GM12875 (cell line): ENCODE results near the gene VIPR1.
"Not testable (repeated sequence)": the region's sequence is repeated elsewhere in the genome, so short reads cannot be mapped to it uniquely, and the experiment has no call there.

Experiments used
- H3K4me3 ChIP-seq: one replicate; pipeline ENCODE4 v1.5.1; 2011; ENCODE audit warnings: low read depth, low read length, control low read depth
- TF ChIP-seq, protein P1 (sequence below): IDR thresholded peaks from 2 replicates; pipeline ENCODE4 v1.5.1; 2011; ENCODE audit warnings: low read depth, mild to moderate bottlenecking, control low read depth, inconsistent platforms, low read length, moderate library complexity, borderline replicate concordance; ENCODE audit not compliant: insufficient read depth

VIPR1 gene

DNA sequence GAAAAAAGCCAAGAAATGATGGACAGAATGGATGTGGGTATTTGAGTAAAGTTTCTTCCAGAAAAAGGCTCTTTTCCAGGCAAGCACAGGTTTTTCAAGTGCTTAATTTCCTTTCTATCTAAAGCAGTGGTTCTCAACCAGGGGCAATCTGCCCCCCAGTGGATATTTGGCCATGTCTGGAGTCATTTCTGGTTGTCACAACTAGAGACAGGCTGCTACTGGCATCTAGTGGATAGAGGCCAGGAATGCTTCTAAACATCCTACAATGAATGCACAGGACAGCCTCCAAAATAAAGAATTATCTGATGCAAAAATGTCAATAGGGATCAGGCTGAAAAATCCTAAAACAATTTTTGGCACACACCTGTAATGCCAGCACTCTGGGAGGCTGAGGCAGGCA is 55.4 kb downstream of the VIPR1 start:
- TF ChIP-seq, protein P1, sequence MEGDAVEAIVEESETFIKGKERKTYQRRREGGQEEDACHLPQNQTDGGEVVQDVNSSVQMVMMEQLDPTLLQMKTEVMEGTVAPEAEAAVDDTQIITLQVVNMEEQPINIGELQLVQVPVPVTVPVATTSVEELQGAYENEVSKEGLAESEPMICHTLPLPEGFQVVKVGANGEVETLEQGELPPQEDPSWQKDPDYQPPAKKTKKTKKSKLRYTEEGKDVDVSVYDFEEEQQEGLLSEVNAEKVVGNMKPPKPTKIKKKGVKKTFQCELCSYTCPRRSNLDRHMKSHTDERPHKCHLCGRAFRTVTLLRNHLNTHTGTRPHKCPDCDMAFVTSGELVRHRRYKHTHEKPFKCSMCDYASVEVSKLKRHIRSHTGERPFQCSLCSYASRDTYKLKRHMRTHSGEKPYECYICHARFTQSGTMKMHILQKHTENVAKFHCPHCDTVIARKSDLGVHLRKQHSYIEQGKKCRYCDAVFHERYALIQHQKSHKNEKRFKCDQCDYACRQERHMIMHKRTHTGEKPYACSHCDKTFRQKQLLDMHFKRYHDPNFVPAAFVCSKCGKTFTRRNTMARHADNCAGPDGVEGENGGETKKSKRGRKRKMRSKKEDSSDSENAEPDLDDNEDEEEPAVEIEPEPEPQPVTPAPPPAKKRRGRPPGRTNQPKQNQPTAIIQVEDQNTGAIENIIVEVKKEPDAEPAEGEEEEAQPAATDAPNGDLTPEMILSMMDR, result no peak

DNA sequence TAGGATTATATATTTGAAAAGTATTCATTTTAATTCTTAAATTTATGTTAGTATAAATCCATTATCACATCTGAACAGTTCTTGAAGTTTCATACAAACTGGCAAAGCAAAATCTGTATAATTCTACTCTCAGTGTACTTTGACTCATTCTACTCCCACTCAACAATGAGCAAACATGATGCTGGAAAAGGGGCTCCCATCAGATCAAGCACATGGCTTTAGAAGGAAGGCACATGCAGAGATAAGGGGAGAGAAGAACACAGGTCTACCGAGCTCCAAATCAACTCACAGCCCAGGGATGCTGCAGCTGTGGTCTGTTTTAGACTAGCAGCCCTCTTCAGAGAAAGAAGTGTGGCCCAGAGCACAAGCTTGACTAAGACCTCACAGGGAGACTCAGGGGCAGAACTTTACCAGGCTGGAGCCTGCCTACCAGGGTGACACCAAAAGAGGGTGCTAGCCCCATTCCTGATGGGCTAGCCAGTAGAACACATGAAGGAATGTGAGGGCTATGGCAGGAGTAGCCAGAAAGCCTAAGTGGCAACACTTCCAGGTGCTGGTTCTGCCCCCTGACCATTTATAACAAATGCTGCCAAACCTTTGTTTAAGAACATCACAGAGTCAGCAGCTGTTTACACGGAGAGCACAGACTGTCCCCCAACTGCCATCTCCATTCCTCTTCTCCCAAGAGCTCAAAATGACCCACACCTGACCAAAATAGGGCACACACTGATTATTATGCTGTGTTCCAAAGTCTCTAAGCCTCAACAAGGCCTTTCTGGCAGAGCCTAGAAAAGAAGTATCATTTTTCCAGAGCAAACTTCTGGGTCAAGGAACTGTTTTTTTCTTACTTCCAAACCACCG is 59.8 kb downstream of the VIPR1 start:
- TF ChIP-seq, protein P1, result no peak

More for the DNA sequence above, 55.4 kb downstream of the VIPR1 start:
- no peak overlapping the region for H3K4me3 ChIP-seq

DNA sequence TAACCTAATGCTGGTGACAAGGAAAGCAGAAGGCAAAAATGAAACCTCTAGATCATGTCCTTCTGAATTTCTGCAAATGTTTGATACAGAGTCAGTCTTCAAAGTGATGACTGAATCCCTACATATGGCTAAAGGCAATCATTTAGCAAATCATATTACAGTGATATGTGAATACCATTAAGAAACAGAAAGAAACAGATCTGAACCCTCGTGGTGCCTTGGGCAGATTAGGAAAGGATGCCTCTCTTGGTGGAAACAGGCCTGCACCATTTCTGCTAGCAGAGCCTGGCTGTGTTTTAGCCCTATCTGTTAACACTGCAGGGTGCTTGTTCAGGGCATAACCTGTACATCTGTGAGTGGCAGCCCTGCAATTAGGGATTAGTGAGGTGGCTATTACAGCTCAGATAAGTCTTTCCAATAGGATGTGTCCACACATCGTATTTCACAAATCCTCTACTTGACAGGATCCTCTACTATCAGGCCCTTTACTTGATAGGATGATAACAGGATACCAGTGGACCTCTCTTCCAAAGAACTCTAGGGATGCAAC is 67.2 kb downstream of the VIPR1 start:
- TF ChIP-seq, protein P1, result no peak
- H3K4me3 ChIP-seq, result no peak overlapping the region

More for the DNA sequence above, 59.8 kb downstream of the VIPR1 start:
- H3K4me3 ChIP-seq, result no peak overlapping the region

DNA sequence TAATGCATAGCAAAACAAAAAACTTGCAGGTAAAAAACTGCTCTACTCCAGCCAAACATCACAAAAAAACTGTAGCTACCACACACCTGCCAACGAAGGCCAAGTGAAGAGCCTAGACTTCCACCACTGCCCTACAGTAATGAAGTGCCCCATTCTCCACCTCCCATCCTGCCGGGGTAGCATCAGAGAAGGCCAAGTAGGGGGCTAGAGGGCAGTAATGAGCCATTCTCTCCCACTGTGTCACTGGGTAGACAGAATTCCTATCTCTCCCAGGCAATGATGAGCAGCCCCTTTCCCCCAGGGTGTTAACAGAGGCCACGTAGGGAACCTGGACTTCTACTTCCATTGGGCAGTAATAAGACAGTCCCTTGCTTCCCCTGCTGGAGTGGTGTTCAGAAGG is 69.8 kb downstream of the VIPR1 start:
- TF ChIP-seq, protein P1, result peak; percentile 67
- no peak overlapping the region for H3K4me3 ChIP-seq

DNA sequence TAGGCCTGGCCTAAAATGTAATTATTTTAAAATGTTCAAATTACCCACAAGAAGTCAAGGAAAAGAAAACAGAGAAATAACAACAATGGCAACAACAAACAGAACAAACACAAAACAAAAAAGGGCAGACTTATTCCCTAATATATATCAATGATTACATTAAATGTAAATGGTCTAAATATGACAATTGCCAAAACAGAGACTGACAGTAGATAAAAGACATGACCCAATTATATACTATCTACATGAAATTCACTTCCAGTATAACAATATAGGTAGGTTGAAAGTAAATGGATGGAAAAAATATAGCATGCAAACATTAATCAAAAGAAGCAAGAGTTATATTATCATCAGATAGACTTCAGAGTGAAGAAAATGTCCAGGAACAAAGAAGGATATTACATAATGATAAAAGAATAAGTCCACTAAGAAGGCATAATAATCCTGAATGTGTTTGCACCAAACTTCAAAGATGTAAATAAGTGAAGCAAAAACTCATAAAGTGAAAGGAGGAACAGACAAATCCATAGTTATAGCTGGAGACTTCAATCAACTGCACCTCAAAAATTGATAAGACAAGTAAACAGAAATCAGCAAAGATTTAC is 72.8 kb downstream of the VIPR1 start:
- TF ChIP-seq, protein P1, result no peak

DNA sequence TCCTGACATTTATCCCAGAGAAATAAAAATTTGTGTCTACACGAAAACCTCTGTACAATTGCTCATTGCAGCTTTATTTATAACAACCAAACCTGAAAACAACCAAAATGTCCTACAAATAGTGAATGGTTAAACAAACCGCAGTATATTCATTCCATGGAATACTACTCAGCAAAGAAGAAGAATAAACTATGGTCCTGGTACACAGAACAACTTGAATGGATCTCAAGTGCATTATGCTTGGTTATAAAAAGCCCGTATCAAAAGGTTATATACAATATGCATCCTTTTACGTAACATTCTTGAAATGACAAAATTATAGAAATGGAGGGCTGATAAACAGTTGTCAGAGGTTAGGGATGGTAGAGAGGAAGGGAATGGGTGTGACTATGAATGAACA is 75.6 kb downstream of the VIPR1 start:
- TF ChIP-seq, protein P1, result no peak
- H3K4me3 ChIP-seq, result no peak overlapping the region

More for the DNA sequence above, 72.8 kb downstream of the VIPR1 start:
- no peak overlapping the region for H3K4me3 ChIP-seq

DNA sequence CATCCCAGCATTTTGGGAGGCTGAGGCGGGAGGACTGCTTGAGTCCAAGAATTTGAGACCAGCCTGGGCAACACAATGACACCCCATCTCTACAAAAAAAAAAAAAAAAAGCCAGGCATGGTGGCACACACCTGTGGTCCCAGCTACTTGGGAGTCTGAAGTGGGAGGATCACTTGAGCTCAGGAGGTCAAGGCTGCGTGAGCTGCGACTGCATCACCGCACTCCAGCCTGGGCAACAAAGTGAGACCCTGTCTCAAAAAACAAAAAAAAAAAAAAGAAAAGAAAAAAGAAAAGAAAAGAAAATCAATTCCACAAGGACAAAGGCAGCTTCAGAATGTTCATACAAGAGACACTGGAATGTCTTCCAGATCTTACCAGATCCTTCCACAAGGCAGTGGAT is 76.9 kb downstream of the VIPR1 start:
- not testable (repeated sequence) for H3K4me3 ChIP-seq
